A673 (cell line): Measurements from ENCODE around the gene ACOT11.

Experiments
- EZH2 ChIP-seq: fragments of 200-600 bp; sonication (generic); IDR thresholded peaks from 2 replicates; pipeline ENCODE4 v1.6.1; 2017; ENCODE audit warnings: borderline replicate concordance, low read depth, mild to moderate bottlenecking, mixed read lengths, antibody characterized with exemption, low read length; ENCODE audit not compliant: poor library complexity, severe bottlenecking
- TF ChIP-seq, protein P1 (sequence below): fragments of 300-800, 200-600 bp; sonication (generic); conservative IDR thresholded peaks from 2 replicates; pipeline ENCODE4 v1.5.1; 2017; ENCODE audit warnings: low read depth, mild to moderate bottlenecking, antibody characterized with exemption, low read length, moderate library complexity, mixed read lengths

DNA sequence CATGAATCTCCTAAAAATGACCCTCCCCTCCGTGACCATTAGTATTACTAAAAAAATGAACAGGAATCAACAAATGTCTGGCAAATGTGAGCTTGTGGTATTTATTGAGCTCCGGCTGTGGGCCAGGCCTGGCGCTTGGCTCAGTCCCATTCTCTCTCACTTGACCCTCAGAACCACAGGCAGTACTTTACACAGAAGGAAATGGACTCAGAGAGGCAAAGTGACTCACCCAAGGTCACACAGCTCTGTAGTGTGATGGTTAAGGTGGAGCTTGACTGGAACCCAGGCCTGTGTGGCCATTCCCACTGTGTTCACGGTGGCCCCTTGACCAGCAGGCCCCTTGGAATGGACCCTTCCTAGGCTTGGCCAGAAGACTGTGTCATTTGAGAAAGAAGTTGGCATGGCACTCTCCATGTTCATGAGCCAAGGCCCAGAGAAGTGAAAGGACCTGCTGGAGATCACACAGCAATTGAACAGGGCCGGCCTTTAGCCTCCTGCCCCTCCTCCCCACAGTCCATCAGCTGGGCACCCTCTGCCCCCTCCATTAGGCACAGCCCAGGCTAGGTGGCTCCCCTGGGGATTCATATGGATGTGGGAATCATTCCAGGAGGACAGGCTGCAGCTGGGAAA is 43.2 kb downstream of the ACOT11 start:
- TF ChIP-seq, protein P1, sequence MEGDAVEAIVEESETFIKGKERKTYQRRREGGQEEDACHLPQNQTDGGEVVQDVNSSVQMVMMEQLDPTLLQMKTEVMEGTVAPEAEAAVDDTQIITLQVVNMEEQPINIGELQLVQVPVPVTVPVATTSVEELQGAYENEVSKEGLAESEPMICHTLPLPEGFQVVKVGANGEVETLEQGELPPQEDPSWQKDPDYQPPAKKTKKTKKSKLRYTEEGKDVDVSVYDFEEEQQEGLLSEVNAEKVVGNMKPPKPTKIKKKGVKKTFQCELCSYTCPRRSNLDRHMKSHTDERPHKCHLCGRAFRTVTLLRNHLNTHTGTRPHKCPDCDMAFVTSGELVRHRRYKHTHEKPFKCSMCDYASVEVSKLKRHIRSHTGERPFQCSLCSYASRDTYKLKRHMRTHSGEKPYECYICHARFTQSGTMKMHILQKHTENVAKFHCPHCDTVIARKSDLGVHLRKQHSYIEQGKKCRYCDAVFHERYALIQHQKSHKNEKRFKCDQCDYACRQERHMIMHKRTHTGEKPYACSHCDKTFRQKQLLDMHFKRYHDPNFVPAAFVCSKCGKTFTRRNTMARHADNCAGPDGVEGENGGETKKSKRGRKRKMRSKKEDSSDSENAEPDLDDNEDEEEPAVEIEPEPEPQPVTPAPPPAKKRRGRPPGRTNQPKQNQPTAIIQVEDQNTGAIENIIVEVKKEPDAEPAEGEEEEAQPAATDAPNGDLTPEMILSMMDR, result no peak
- no peak for TF ChIP-seq EZH2
